HepG2 (cell line): ENCODE measurements around the gene RPS2. TPM values are rescaled to one million over a fixed set of nuclear protein-coding genes. Genes with fewer than 3 reads are reported as not detected.
A peak's percentile ranks its signal among the peaks of the same experiment; 100 is the strongest.

Experiments used
- CBX1 ChIP-seq: IDR thresholded peaks from one replicate; pipeline ENCODE4 v1.6.1; 2016; ENCODE audit warnings: antibody characterized with exemption, low read depth
- FOSL2 ChIP-seq: sonication (generic); formaldehyde crosslinking; IDR thresholded peaks from 2 replicates; pipeline ENCODE4 v1.4.0; 2020; ENCODE audit warnings: missing genetic modification reagents
- HNF1A ChIP-seq, 2 experiments: sonication (generic) in 1 of 2; formaldehyde crosslinking in 1 of 2; IDR thresholded peaks; 2 replicates each; pipeline versions ENCODE4 v1.4.0 to v1.6.1; 2016 to 2020; ENCODE audit warnings: borderline replicate concordance in 1 of 2, low read depth in 1 of 2, mild to moderate bottlenecking in 1 of 2, missing genetic modification reagents in 1 of 2
- HOXA5 ChIP-seq: sonication (generic); formaldehyde crosslinking; IDR thresholded peaks from 2 replicates; pipeline ENCODE4 v1.4.0; 2020; ENCODE audit warnings: missing genetic modification reagents
- NR1H2 ChIP-seq: sonication (generic); formaldehyde crosslinking; IDR thresholded peaks from 2 replicates; pipeline ENCODE4 v1.8.1; 2022; ENCODE audit warnings: low read depth, missing genetic modification reagents, borderline replicate concordance
- PTBP1 ChIP-seq: fragments of 200-400 bp; formaldehyde crosslinking; IDR thresholded peaks from 2 replicates; pipeline ENCODE4 v1.6.1; 2018; ENCODE audit warnings: low read length, low read depth; ENCODE audit not compliant: poor library complexity, severe bottlenecking
- RARA ChIP-seq: IDR thresholded peaks from 2 replicates; pipeline ENCODE4 v1.6.1; 2016; ENCODE audit warnings: missing genetic modification reagents, missing compliant biosample characterization
- RXRB ChIP-seq: IDR thresholded peaks from 2 replicates; pipeline ENCODE4 v1.6.1; 2016; ENCODE audit warnings: borderline replicate concordance, missing genetic modification reagents, missing compliant biosample characterization
- SKI ChIP-seq: fragments of 450-650 bp; IDR thresholded peaks from one replicate; pipeline ENCODE4 v1.6.1; 2018; ENCODE audit warnings: mild to moderate bottlenecking; ENCODE audit not compliant: partially characterized antibody
- TARDBP ChIP-seq: sonication (generic); formaldehyde crosslinking; IDR thresholded peaks from 2 replicates; pipeline ENCODE4 v1.8.0; 2022; ENCODE audit warnings: mild to moderate bottlenecking, missing genetic modification reagents
- TFDP1 ChIP-seq: IDR thresholded peaks from 2 replicates; pipeline ENCODE4 v1.6.1; 2016; ENCODE audit warnings: missing compliant biosample characterization, missing genetic modification reagents, borderline replicate concordance
- THAP11 ChIP-seq: IDR thresholded peaks from 2 replicates; pipeline ENCODE4 v1.6.1; 2016; ENCODE audit warnings: missing biosample characterization, missing genetic modification reagents
- ZBTB25 ChIP-seq: IDR thresholded peaks from 2 replicates; pipeline ENCODE4 v1.6.1; 2018; ENCODE audit warnings: missing genetic modification reagents
- ZBTB46 ChIP-seq: sonication (generic); formaldehyde crosslinking; IDR thresholded peaks from 2 replicates; pipeline ENCODE4 v1.4.0; 2020; ENCODE audit warnings: mild to moderate bottlenecking, missing genetic modification reagents, borderline replicate concordance
- ZNF160 ChIP-seq: sonication (generic); formaldehyde crosslinking; IDR thresholded peaks from 2 replicates; pipeline ENCODE4 v1.8.0; 2022; ENCODE audit warnings: mild to moderate bottlenecking, inconsistent platforms, missing genetic modification reagents
- ZNF234 ChIP-seq: sonication (generic); formaldehyde crosslinking; conservative IDR thresholded peaks from 2 replicates; pipeline ENCODE4 v1.5.1; 2020; ENCODE audit warnings: mild to moderate bottlenecking, missing genetic modification reagents
- ZNF331 ChIP-seq: sonication (generic); formaldehyde crosslinking; IDR thresholded peaks from 2 replicates; pipeline ENCODE4 v1.4.0; 2020; ENCODE audit warnings: missing genetic modification reagents
- ZNF343 ChIP-seq: sonication (generic); formaldehyde crosslinking; IDR thresholded peaks from 2 replicates; pipeline ENCODE4 v1.4.0; 2020; ENCODE audit warnings: mild to moderate bottlenecking, missing genetic modification reagents
- ZNF446 ChIP-seq: sonication (generic); formaldehyde crosslinking; IDR thresholded peaks from 2 replicates; pipeline ENCODE4 v1.5.0; 2020; ENCODE audit warnings: mild to moderate bottlenecking, missing genetic modification reagents
- ZNF543 ChIP-seq: sonication (generic); formaldehyde crosslinking; IDR thresholded peaks from 2 replicates; pipeline ENCODE4 v1.4.0; 2020; ENCODE audit warnings: mild to moderate bottlenecking, missing genetic modification reagents
- ZNF563 ChIP-seq: sonication (generic); formaldehyde crosslinking; IDR thresholded peaks from 2 replicates; pipeline ENCODE4 v1.8.0; 2022; ENCODE audit warnings: mild to moderate bottlenecking, moderate library complexity, missing genetic modification reagents
- polyA plus RNA-seq, 8 experiments: library from polyadenylated mRNA; depleted of rRNA in 3 of 8; stranded (reverse) in 7 of 8; unstranded in 1 of 8; fragments of >200 nt; fragmentation: Illumina TruSeq in 4 of 8; extraction: Trizol in 4 of 8; gene quantifications; 2 replicates each; pipeline versions ENCODE4 v1.2.1 to v1.2.3, GENCODE V29; 2011 to 2016; ENCODE audit warnings: low read depth in 4 of 8, missing spikeins in 1 of 8, mixed read lengths in 1 of 8; ENCODE audit not compliant: insufficient read depth in 1 of 8
- total RNA-seq, 5 experiments: library from RNA; depleted of rRNA; stranded (reverse); fragments of >200 nt; fragmentation: Illumina TruSeq; extraction: Trizol; gene quantifications; 2 replicates each; pipeline ENCODE4 v1.2.3, GENCODE V29; 2016; ENCODE audit warnings: low read depth in 1 of 5

The RPS2 gene
- total and polyA plus RNA-seq, 2 of the 13 experiments (the other 11 are each of a cell fraction or from before 2014, with no cell fraction given), result 1,908 to 4,514 TPM

- TF ChIP-seq ZNF563 (peak; percentile 81; the same call in 1 of the 2 replicates), HNF1A (IDR thresholded peaks at IDR 0.05; ENCODE audit: low read depth) (no peak), HNF1A (CRISPR knock-in tag; IDR thresholded peaks at IDR 0.05; ENCODE audit: borderline replicate concordance) (peak; percentile 41; the same call in 1 of the 2 replicates), ZNF343 (CRISPR knock-in tag) (peak; percentile 40; the same call in 1 of the 2 replicates), PTBP1 (no peak), ZNF160 (CRISPR knock-in tag) (peak; percentile 87; the same call in 1 of the 2 replicates), ZNF446 (CRISPR knock-in tag) (peak; percentile 66), CBX1 (peak; percentile 25), HOXA5 (peak; percentile 79; the same call in 1 of the 2 replicates), SKI (peak; percentile 48), RXRB (CRISPR knock-in tag) (peak; percentile 39; the same call in 1 of the 2 replicates), NR1H2 (CRISPR knock-in tag) (0 out of 2 replicates have a peak, but pooled peaks have one; percentile 13), TFDP1 (CRISPR knock-in tag) (peak; percentile 52; the same call in 1 of the 2 replicates), ZNF331 (CRISPR knock-in tag) (peak; percentile 69), ZNF234 (CRISPR knock-in tag) (0 out of 2 replicates have a peak, but pooled peaks have one; percentile 54), ZNF543 (CRISPR knock-in tag) (no peak), FOSL2 (CRISPR knock-in tag) (peak; percentile 30; the same call in 1 of the 2 replicates), TARDBP (CRISPR knock-in tag) (no peak), ZBTB25 (CRISPR knock-in tag) (peak; percentile 56; the same call in 1 of the 2 replicates), THAP11 (CRISPR knock-in tag) (peak; percentile 100), ZBTB46 (no peak), RARA (CRISPR knock-in tag) (peak; percentile 51; the same call in 1 of the 2 replicates)
These were observed 5.2 kb downstream of the RPS2 start, which contains the start of gene NDUFB10 (continued) for GRCh38 chr16:1959269-1960039.
